Measurements from ENCODE around the gene AGBL5.

DNA sequence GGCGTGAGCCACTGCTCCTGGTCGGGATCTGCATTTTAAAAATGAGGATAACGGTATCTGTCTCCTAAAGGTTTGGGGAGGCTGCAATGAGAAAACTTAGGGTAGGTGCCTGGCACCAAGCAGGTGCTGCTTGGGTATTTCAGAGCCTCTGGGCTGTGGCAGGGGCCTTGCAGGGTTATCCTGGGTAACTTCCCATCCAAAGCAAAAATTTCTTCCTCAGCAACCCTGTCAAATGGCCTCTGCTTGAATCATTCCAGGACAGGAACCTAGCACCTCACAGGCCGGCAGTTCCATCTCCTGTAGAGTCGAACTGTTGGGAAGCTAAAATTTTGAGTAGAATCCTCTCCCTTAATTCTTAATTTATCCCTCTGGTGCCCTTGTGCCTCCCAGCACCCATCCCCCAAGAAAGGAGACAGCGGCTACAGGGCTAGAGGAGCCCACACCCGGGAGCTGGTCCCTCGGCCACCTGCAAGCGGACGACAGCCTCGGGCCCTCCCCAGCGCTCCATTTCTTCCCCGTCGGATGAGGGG lies 66.6 kb downstream of the AGBL5 start:
- no peak for TF ChIP-seq POLR2A (IDR thresholded peaks at IDR 0.05)
- TF ChIP-seq, protein P1, sequence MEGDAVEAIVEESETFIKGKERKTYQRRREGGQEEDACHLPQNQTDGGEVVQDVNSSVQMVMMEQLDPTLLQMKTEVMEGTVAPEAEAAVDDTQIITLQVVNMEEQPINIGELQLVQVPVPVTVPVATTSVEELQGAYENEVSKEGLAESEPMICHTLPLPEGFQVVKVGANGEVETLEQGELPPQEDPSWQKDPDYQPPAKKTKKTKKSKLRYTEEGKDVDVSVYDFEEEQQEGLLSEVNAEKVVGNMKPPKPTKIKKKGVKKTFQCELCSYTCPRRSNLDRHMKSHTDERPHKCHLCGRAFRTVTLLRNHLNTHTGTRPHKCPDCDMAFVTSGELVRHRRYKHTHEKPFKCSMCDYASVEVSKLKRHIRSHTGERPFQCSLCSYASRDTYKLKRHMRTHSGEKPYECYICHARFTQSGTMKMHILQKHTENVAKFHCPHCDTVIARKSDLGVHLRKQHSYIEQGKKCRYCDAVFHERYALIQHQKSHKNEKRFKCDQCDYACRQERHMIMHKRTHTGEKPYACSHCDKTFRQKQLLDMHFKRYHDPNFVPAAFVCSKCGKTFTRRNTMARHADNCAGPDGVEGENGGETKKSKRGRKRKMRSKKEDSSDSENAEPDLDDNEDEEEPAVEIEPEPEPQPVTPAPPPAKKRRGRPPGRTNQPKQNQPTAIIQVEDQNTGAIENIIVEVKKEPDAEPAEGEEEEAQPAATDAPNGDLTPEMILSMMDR (IDR thresholded peaks at IDR 0.05 in 4 of 5, conservative IDR thresholded peaks at IDR 0.05 in 1 of 5): no peak

Measured in gastrocnemius medialis (tissue), 4 donors.